ENCODE results near the gene GRM8.
"Not testable (repeated sequence)": the region's sequence is repeated elsewhere in the genome, so short reads cannot be mapped to it uniquely, and the experiment has no call there.

Gene GRM8

DNA sequence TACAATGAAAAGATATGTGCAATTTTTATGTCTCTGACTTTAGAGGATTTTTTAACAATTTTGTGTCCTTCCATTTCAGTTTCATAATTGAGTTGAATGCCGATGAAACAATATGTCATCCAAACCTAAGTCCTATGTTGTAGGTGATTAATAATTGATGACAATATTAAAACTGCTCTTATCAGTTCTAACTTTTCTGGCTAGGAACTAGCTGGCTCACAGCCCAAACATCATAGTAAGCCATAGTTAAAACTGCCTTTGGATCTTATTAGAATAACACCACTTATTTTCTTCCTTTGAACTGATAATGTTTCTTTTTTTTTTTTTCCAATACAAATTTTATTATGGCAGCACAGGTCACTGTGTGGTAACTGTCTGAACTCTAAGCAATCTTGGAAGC is 230.9 kb downstream of the GRM8 start:
- DNase-seq = no peak

DNA sequence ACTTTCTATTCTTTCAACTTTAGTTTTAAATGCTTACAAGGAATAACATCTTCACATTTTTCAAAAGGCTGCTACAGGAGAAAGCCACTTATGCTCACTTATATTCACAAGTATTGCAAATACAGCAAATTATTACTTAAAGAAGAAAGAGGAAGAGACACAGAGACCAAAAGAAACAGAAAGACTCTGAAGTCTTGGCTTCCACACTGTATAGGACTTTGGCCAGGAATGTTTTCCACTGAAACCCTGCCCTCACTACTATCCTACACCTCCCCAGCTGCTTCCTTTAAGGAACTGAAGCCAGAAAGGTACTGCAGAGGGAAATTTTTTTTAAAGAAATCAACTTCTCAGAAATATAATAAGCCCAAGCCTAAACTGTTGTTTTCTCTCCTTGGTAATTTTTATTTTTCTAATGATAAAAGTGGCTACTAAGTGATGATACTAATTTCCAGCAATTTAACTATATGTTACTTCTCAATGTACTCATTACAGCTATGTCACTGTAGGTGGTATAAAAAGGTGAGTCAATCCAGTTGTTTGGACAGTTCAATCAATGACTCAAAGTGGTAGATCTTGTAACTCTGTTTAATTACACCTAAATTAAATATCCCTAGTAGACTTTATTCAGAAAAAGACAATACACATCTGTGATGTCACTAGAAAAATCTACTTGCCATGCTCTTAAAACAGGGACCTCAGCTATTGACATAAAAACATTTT is 231.6 kb downstream of the GRM8 start:
- no peak for DNase-seq

DNA sequence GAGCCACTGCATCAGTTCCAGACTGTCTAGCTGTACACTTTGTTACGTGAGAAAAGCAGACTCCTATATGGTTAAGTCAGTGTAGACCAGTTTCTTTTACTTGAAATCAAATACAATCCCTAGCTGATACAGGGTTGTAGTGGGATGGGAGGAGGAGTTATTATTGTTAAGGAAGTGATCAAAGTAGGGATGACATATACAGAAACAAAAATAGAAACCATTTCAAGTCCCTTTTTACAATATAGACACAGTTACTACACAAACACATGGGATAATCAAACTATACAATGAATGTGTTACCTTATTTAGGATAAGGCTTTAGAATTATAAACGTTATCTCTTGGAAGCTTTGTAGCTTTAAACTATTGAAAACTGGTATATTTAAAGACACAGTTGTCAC is 233.9 kb downstream of the GRM8 start:
- DNase-seq = no peak

DNA sequence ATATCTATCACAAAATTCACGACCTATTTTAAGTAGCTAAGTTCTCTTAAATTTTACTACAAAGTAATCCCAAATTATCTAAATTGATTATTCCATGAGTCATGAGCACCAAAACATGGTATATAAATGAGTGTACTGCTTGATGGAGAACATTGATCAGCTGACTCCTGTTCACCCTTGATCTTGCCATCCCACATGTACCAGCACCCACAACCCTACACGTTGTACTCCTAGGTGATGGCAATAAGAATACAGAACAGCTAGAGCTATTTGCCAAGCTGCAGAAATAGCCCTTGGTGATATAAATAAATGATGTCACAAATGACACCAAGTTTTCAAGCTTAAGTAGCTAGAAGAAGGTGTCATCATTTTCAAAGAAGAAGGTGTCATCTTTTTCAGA is 235.5 kb downstream of the GRM8 start:
- DNase-seq = no peak

DNA sequence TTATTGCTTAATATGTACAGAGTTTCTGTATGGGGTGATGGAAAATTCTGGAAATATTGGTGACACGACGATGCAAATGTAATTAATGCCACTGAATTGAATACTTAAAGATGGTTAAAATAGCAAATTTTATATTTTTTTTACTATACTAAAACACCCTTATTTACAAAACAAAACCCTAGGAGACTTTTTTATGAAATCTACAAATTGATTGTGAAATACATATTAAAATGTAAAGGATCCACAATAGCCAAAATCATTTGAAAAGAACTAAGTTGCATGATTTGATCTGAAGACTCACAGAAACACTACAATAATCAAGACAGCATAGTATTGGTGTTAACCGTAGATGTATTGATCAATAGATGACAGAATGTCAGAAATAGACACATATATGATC is 252.0 kb downstream of the GRM8 start:
- DNase-seq = no peak

DNA sequence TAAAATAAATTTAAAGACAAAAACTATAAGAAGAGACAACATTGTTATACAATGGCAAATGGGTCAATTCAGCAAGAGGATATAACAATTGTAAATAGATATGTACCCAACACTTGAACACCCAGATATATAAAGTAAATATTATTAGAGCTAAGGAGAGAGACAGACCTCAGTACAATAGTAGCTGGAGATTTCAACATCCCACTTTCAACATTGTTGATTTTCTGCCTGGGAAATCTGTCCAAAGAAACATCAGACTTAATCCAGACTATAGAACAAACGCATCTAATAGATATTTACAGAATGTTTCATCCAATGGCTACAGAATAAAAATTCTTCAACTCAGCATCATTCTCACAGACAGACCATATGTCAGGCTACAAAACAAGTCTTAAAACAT is 256.1 kb downstream of the GRM8 start:
- no peak for DNase-seq

DNA sequence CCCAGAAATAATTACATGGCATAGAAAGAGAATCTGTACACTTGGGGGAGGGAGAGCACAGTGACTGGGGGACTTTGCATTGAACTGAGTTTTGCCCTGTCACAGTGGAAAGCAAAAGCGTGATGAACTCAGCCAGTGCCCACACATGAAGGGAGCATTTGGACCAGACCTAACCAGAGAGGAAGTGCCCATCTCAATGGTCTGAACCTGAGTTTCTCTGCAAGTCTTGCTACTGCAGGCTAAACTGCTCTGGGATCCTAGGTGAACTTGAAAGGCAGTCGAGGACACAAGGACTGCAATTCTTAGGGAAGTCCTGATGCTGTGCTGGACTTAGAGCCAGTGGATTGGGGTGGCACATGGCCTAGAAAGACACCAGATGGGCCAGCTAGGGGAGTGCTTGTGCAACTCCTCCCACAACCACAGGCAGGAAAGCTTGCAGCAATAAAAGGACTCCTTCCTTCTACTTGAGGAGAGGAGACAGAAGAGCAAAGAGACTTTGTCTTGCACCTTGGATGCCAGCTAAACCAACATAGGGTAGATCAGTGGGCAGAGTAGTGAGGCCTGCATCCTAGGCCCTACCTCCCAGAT is 259.0 kb downstream of the GRM8 start:
- no peak for DNase-seq

DNA sequence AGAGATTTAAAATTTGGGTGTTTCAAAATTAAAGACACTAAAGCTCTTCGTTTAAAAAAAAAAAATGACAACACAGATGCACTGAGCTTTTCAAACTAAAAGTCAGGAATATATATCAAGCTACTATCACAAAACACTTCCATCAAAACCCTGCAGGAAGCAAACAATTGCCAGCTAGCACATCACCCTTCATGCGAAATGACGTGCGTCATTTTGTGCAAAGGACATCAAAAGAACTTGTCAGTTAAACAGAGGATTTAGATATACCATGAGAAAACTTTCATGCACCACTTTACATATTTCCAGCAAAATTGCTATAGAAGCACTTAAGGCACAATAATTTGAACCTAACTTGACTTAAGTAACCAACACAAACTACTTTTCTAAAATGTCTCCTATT is 264.7 kb downstream of the GRM8 start:
- no peak for DNase-seq

DNA sequence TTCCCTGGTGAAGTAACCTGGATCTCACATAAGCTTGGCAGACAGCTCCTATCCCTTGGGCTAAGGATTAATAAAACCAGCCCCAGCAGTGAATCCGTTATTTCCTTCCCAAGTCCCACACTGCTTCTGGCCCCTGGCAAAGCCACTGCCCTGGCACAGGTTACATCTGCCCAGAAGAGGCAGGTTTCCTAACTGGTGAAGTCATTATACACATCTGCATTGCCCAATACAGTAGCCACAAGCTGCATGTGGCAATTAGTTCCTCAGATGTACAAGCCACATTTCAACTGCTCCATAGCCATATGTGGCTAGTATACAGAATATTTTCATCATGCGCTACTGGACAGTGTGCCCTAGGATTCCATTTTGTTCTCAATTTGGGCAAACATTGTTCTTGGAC is 273.0 kb downstream of the GRM8 start:
- no peak for DNase-seq

DNA sequence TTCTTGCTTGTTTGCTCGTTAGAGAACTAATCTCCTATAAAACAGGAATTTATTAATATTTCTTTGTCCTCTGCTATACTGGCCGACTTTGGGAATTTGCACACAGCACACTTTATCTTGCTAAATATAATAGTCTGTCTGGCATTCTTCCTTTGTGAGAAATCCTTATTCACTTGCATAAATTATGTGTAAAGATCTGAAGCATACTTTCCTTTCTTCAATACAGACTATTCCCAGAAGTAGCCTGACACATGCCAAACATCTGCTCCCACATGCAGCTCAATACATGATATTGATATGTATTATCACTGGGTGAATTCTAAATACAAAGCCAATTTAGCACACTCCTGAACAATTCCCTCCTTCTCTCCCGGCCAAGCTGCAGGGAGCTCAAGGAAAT is 273.9 kb downstream of the GRM8 start:
- DNase-seq = no peak

DNA sequence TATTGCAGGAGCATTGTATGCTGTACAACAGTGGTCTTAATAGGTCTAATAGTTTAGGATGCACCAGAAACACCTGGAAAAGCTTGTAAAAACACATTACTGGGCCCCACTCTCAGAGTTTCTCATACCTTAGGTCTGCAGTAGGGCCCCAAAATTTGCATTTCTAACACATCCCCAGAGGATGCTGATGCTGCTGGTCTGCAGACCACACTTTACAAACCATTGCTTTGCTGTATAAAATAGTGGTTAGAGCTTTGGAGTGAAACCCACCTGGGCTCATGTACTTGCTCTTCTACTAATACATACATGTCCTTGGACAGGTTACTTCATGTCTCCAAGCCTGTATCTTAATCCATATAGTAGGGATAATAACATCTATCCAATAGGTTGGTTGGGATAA is 279.7 kb downstream of the GRM8 start:
- DNase-seq = no peak

DNA sequence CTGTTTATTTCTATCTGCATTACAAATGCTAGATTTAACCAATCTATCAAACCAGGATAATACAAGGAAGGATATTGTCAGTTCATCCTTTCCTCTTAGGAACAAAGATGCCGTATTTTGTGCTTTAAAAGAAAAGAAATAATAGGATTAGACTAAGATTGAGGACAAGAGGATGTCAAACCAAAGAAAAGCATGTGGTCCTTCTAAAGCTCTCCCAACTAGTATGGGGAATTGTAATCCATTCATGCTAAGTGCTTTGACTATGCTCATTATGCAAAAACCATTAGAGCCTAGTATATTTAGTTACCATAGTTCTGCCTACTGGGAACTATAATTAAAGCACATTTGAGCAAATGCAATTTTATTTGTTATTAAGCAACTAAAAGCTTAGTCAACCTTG is 280.2 kb downstream of the GRM8 start:
- no peak for DNase-seq

DNA sequence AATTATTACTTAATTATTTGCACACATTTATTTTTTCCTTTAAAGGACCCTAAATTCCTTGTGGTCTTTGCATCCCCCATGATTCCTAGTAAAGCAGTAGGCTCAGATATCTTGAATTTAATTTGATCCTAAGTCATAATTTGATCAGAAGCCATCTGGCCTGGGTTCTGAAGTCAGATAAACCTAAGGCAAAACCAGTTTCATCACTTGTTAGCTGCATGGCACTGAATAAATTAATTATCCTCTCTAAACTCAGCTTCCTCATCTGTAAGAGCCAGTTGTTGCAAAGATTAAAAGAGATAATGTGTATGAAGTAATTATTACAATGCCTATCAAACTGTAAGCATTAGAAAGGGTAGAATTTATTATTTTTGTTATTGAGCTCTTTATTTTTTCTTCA is 293.1 kb downstream of the GRM8 start:
- DNase-seq = no peak

DNA sequence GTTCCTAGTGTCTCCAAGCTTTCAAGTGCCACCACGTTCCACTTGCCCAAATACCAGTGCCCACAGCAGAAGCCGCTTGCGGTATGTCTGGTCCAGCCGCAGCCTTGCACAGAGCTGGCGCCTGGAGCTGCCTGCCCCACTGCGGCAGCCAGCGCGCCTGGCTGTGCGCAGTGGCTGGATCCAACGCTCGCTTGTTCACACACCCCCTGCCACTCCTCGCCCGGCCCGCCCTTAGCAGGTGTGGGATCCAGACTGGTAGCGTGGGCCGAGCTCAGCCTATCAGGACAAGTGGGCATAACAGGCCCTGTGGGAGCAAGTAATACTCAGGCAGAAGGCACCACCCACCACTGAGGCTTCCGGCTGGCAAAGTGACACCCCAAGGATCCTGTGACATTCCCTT is 294.4 kb downstream of the GRM8 start:
- no peak for DNase-seq

DNA sequence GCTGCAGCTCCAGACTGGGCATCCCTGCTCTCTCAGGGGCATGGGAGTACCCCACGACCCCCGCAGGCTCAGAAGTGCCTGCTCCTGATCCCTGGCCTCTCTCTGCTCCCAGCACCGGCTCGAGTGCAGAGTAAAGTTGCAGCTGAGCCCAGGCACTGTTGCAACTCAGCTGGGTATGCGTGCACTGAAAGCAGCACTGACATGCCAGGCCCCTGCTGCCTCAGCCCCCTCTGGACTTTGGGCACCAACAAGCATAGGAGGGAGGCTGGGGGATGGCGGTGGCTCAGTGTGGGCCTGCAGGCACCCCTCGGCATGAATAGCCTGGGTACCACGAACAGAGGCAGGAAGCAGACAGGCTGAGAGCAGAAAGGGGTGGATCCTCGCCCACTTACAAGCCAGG is 295.3 kb downstream of the GRM8 start:
- no peak for DNase-seq

DNA sequence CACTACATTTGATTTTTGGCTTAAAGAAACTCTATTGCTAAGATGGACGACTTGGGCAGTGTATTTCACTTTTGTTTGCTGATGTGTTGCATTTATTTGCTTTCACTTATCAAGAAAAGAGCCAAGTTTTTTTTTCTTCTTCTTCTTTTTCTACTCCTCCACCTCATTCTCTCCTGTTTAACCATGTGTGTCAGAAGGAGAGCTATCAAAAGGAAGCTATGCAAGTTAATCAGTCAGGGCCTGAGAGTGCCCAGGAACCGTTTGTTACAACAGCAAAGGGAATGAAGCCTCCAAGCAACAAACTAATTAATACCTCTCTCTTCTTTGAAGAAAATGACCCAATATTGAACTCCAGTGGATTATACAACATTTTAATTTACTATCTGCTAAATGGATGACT is 299.3 kb downstream of the GRM8 start:
- DNase-seq = no peak

DNA sequence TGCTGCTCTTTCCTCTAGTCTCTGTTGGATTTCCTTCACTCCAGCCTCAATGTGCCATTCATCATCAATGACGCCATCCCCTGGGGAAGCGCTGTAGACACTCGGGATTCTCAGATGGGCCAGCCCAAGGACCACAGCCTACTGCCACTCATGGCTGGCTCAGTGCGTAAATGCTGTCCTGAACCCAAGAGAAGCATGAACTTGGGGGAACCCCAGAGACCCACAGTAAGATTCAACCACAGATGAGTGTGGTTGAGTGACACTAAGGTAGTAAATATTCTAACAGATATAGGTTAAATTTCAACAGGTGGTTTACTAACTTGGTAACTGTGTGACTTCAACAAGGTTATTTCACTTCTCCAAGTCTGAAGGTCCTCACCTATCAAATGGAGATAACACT is 304.1 kb downstream of the GRM8 start:
- DNase-seq = no peak

DNA sequence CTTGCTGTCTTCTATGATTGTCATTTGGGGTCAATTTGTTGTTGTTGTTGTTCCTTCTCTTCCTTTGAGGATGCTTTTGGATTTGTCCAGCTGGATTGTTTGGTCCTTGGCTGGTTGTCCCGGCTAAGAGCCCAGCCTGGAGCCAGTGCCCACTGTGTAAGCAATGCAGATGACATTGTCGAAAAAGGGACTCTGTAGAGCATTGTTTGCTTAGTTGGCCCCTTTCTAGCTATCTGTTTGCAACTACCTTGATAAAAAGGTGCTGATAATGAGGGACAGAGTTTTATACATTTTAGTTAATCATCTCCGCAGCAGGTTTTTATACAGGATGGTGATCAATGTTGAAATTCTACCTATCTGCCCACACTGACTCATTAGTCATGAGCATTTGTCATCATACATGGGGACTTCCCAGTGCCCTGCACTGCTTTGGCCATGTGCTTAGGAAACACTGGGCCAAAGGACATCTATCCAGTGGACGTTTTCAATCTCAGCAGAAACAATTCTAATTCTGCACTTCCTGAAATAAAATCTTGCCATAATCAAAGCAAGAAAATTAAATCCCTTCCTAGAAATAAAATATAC is 311.9 kb downstream of the GRM8 start:
- DNase-seq = no peak

DNA sequence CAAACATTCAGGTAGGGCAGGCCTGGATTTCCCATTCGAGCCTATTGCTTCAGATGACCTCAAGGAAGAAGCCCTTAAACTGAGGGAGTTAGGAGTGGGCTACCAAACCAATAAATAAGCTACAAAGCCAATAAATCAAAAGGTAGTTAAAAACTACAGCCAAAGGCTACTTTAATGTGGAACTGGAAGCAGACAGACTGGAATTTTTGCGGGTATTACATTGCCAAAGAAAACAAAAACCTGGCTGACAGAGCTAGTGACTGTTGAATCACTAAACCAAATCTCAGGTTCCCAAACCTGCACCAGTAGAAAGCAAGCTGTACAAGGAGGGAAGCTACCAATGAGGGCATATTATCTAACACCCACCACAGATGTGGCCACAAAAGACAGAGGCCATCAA is 315.6 kb downstream of the GRM8 start:
- no peak for DNase-seq

DNA sequence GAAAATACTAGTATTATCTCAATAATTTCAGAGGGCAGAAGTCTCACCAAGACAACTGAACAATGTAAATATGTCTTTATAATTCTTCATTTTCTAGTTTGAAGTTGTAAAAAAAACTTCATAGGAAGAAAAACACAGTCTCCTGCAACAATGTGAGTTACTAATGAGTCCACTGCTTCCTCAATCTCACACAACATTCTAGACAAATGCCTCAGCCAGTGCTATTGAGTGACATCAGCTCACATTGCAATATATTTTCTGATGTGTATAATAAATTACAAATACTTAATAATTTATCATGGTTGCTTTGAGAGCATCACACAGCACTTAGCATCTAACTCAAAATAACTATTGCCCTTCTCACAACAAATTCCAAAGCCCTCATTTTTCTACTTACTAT is 321.2 kb downstream of the GRM8 start:
- DNase-seq = no peak

DNA sequence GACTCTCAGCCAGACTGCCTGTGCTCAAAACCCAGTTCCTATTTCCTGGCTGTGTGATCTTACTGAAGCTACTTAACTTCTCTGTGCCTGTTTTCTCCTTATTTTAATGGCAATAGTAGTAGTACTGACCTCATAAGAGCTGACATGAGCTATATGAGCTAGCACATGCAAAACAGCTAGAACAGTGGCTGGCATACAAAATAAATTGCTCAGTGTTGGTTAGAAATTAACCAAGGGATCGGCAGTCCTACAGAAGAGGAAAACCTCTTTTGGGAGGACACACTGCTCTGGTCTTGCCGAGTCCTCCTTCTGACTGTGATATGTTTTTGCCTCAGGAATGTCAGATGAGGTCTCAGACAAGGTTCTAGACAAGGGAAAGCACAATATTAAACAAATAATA is 322.6 kb downstream of the GRM8 start:
- DNase-seq = no peak

DNA sequence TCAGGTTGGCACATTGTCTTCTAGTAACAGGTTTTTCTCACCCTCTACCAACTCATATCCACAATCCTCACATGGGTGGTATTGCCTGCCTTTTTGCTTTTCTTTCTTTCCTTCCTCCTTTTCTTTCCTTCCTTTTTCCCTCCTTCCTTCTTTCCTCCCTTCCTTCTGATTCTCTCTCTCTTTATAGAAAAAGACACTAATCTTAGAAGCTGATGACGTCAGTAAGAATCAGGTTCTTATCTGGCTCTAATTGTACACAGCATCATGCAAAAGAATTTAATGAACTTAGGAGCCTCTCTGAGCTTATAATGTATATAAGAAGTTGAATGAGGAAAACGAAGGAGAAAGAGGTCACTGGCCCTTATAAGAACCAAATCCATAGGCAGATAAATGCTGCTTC is 328.3 kb downstream of the GRM8 start:
- DNase-seq = no peak

DNA sequence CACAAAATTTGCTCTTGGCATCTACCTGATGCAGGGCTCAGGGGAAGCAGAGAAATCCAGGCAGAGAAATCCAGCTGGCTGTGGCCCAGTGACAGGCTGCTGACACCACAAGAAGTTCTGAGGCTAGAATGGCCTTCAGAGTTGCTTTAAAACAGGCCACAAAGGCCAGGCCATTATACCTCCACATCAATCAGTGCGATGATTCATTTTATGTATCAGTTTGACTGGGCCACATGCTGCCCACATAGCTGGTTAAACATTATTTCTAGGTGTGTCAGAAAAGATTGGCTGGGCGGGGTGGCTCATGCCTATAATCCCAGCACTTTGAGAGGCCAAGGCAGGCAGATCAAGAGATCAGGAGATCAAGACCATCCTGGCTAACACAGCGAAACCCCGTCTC is 341.1 kb downstream of the GRM8 start:
- not testable (repeated sequence) for DNase-seq

DNA sequence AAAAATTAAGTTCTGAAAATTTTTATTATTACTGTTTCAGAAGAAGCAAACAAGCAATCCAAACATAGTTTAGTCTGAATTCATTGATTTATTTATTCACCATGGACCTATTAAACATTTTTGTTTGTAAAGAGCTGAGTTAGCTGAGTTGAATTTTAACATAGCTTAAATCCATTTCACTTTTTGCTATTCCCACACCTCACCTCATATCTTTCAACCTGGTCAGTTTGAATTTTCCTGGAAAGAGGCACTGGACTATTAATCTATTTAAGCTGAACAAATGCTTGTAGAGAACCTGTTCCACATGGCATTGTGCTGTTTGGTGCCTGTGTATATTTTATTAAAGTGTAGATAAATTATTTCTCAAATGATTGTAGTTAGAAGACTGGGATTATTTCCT is 344.2 kb downstream of the GRM8 start:
- DNase-seq = not testable (repeated sequence)

DNA sequence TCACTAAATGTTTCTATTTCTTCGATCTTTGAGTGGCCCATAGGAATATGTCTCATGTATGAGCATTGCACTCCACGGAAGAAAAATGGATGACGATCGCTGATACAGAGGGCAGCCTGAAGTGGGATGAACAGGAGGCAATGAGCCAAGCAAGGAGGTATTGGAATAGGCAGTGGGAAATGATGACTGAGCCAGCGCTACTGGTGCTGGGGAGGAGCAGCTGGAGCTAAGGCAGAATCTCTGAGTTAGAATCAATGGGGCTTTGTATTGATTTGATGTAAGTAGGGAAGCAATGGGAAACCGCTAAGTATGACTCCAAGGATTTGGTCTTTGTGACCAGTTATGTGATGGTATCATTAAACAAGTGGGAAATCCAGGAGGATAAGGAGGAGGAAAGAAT is 345.1 kb downstream of the GRM8 start:
- not testable (repeated sequence) for DNase-seq

Data from amniotic stem cell (primary cell).